Measurements from ENCODE around the gene ABCC2. TPM values are rescaled to one million over a fixed set of nuclear protein-coding genes. Genes with fewer than 3 reads are reported as not detected.

Gene ABCC2
- total RNA-seq, 1 experiment from 2014 or later: 129 TPM

DNA sequence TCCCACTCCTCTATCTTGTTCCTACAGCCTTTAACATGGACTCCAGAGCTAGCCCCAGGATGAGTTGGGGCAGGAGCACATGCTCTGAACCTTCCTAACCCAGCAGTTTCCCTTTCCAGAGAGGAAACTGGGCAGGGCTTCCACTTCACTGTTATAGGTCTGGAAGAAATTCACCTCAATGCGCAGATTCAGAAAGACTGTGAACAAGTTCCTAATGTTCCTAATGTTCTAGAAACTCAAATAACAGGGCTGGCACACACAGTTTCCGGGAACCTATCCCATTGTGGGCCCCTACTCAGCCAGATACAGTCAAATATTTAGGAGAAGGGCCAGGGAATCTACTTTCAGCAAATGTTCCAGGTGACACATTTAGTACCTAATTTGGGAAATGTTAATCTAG is 29.7 kb downstream of the ABCC2 start:
- Histone ChIP-seq H3K4me3 (ENCODE audit: low read depth, low read length) (no peak overlapping the region), H3K9me3 (no peaks in the 10 kb centered on the region), H3K27me3 (replicated peaks; ENCODE audit: control insufficient read depth, insufficient read depth, low read length) (no peaks in the 10 kb centered on the region), H3K36me3 (ENCODE audit: control insufficient read depth, insufficient read depth, low read length) (peaks cover 22% of the 10 kb centered on the region), H3K4me1 (no peaks in the 10 kb centered on the region)
- TF ChIP-seq, protein P1, sequence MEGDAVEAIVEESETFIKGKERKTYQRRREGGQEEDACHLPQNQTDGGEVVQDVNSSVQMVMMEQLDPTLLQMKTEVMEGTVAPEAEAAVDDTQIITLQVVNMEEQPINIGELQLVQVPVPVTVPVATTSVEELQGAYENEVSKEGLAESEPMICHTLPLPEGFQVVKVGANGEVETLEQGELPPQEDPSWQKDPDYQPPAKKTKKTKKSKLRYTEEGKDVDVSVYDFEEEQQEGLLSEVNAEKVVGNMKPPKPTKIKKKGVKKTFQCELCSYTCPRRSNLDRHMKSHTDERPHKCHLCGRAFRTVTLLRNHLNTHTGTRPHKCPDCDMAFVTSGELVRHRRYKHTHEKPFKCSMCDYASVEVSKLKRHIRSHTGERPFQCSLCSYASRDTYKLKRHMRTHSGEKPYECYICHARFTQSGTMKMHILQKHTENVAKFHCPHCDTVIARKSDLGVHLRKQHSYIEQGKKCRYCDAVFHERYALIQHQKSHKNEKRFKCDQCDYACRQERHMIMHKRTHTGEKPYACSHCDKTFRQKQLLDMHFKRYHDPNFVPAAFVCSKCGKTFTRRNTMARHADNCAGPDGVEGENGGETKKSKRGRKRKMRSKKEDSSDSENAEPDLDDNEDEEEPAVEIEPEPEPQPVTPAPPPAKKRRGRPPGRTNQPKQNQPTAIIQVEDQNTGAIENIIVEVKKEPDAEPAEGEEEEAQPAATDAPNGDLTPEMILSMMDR (IDR thresholded peaks at IDR 0.05; ENCODE audit: insufficient read depth in 1 of 2, low read depth in 1 of 2, low read length in 1 of 2, severe bottlenecking in 1 of 2, unreplicated experiment in 1 of 2): no peak
- Mint-ChIP-seq H3K27ac (ENCODE audit: unreplicated experiment) (no peak overlapping the region), H3K4me1 (ENCODE audit: low read depth, unreplicated experiment) (no peaks in the 10 kb centered on the region), H3K27me3 (ENCODE audit: insufficient read depth, unreplicated experiment) (no peaks in the 10 kb centered on the region), H3K4me3 (ENCODE audit: unreplicated experiment) (no peak overlapping the region), H3K36me3 (ENCODE audit: insufficient read depth, unreplicated experiment) (peaks cover 94% of the 10 kb centered on the region), H3K9me3 (ENCODE audit: unreplicated experiment) (no peaks in the 10 kb centered on the region)
- POLR2A ChIA-PET: no interaction called here
- DNase-seq: no peak
- CTCF ChIA-PET: no interaction called here
- intact Hi-C loops (cut with micrococcal nuclease; ENCODE audit: unreplicated experiment): no loop called here
- no TSS peak for BruUV-seq (replicated peaks)

DNA sequence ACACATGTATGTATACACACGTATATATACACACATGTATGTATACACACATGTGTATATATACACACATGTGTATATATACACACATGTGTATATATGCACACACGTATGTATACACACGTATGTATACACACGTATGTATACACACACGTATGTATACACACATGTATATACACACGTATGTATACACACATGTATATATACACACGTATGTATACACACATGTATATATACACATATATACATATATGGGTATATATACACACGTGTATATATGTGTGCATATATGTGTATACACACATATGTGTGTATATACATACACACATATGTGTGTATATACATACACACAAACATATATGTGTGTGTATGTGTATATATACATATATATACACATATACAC is 31.7 kb downstream of the ABCC2 start:
- BruUV-seq (replicated peaks): no TSS peak
- no peaks in the 10 kb centered on the region for H3K27me3 Mint-ChIP-seq (ENCODE audit: insufficient read depth, unreplicated experiment)
- intact Hi-C loops (cut with micrococcal nuclease; ENCODE audit: unreplicated experiment): no loop called here
- TF ChIP-seq, protein P1 (IDR thresholded peaks at IDR 0.05; ENCODE audit: insufficient read depth in 1 of 2, low read depth in 1 of 2, low read length in 1 of 2, severe bottlenecking in 1 of 2, unreplicated experiment in 1 of 2): no peak
- Histone ChIP-seq H3K4me1 (no peaks in the 10 kb centered on the region), H3K4me3 (ENCODE audit: low read depth, low read length) (no peak overlapping the region), H3K9me3 (no peaks in the 10 kb centered on the region), H3K36me3 (ENCODE audit: control insufficient read depth, insufficient read depth, low read length) (peaks cover 17% of the 10 kb centered on the region), H3K27me3 (replicated peaks; ENCODE audit: control insufficient read depth, insufficient read depth, low read length) (no peaks in the 10 kb centered on the region)
- no peak for DNase-seq
- no peaks in the 10 kb centered on the region for H3K4me1 Mint-ChIP-seq (ENCODE audit: low read depth, unreplicated experiment)
- H3K9me3 Mint-ChIP-seq (ENCODE audit: unreplicated experiment): no peaks in the 10 kb centered on the region
- peaks cover 91% of the 10 kb centered on the region for H3K36me3 Mint-ChIP-seq (ENCODE audit: insufficient read depth, unreplicated experiment)
- POLR2A ChIA-PET: no interaction called here
- no peak overlapping the region for H3K27ac Mint-ChIP-seq (ENCODE audit: unreplicated experiment)
- H3K4me3 Mint-ChIP-seq (ENCODE audit: unreplicated experiment): no peak overlapping the region
- CTCF ChIA-PET: no interaction called here

DNA sequence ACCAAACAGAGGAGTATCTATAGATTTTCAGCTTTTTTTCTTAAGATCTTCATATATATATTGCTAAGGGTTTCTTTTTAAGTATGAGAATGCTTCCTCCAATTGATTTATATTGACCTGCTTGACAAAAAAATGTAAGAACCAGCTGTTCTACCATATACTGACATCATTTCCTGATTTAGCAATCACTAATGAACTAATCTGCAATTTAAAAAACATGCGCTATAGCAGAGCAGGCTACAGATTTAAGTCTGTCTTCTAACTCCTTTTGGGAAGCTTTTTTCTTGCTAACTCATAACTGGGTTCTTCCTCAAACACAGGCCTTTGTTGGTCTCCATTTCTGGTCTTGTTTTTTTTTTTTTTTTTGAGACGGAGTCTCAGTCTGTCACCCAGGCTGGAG is 33.2 kb downstream of the ABCC2 start:
- no peak overlapping the region for H3K4me3 ChIP-seq (ENCODE audit: low read depth, low read length)
- TF ChIP-seq, protein P1 (IDR thresholded peaks at IDR 0.05; ENCODE audit: insufficient read depth in 1 of 2, low read depth in 1 of 2, low read length in 1 of 2, severe bottlenecking in 1 of 2, unreplicated experiment in 1 of 2): no peak

More for the DNA sequence above, 33.2 kb downstream of the ABCC2 start:
- Histone ChIP-seq H3K9me3 (no peaks in the 10 kb centered on the region), H3K36me3 (ENCODE audit: control insufficient read depth, insufficient read depth, low read length) (peaks cover 13% of the 10 kb centered on the region), H3K27me3 (replicated peaks; ENCODE audit: control insufficient read depth, insufficient read depth, low read length) (no peaks in the 10 kb centered on the region), H3K4me1 (no peaks in the 10 kb centered on the region)
- intact Hi-C loops (cut with micrococcal nuclease; ENCODE audit: unreplicated experiment): no loop called here
- Mint-ChIP-seq H3K27ac (ENCODE audit: unreplicated experiment) (no peak overlapping the region), H3K4me1 (ENCODE audit: low read depth, unreplicated experiment) (no peaks in the 10 kb centered on the region), H3K27me3 (ENCODE audit: insufficient read depth, unreplicated experiment) (no peaks in the 10 kb centered on the region), H3K36me3 (ENCODE audit: insufficient read depth, unreplicated experiment) (peaks cover 91% of the 10 kb centered on the region), H3K4me3 (ENCODE audit: unreplicated experiment) (no peak overlapping the region), H3K9me3 (ENCODE audit: unreplicated experiment) (no peaks in the 10 kb centered on the region)
- no peak for DNase-seq
- no TSS peak for BruUV-seq (replicated peaks)
- CTCF ChIA-PET: interaction anchor here (0.7 kb wide), 1 partner anchor 83 kb away, joined by 3 read pairs; no protein-coding TSS in a partner anchor
- POLR2A ChIA-PET: no interaction called here
